Loucy (cell line): ENCODE results near the gene CCNG2.
A peak's percentile ranks its signal among the peaks of the same experiment; 100 is the strongest.
"Not testable (repeated sequence)": the region's sequence is repeated elsewhere in the genome, so short reads cannot be mapped to it uniquely, and the experiment has no call there.

ENCODE experiments used
- H2AFZ ChIP-seq: fragments of 200-600 bp; sonication (generic); 2 replicates; pipeline ENCODE4 v1.6.0; 2016; ENCODE audit warnings: antibody characterized with exemption, mild to moderate bottlenecking, low read length, moderate library complexity
- H3F3A ChIP-seq: fragments of 200-600 bp; 2 replicates; pipeline ENCODE4 v1.6.0; 2016; ENCODE audit warnings: antibody characterized with exemption, low read depth, mild to moderate bottlenecking
- H3K27me3 ChIP-seq: fragments of 200-600 bp; sonication (generic); 2 replicates; pipeline ENCODE4 v1.6.1; 2014; ENCODE audit warnings: low read length, mild to moderate bottlenecking; ENCODE audit not compliant: insufficient read depth, poor library complexity, severe bottlenecking
- H3K36me3 ChIP-seq: fragments of 200-600 bp; sonication (generic); 2 replicates; pipeline ENCODE4 v1.6.1; 2016; ENCODE audit warnings: low read length; ENCODE audit not compliant: insufficient read depth
- H3K4me1 ChIP-seq: fragments of 200-600 bp; sonication (generic); 2 replicates; pipeline ENCODE4 v1.5.1; 2014; ENCODE audit warnings: low read length, mild to moderate bottlenecking; ENCODE audit not compliant: insufficient read depth, poor library complexity, severe bottlenecking
- H3K4me2 ChIP-seq: fragments of 200-600 bp; sonication (generic); 2 replicates; pipeline ENCODE4 v1.6.0; 2014; ENCODE audit warnings: antibody characterized with exemption, low read length, low read depth, mild to moderate bottlenecking; ENCODE audit not compliant: poor library complexity, severe bottlenecking
- H3K4me3 ChIP-seq: fragments of 200-600 bp; sonication (generic); 2 replicates; pipeline ENCODE4 v1.5.1; 2014; ENCODE audit warnings: low read length, mild to moderate bottlenecking, mixed read lengths; ENCODE audit not compliant: poor library complexity, severe bottlenecking
- H3K79me2 ChIP-seq: fragments of 200-600 bp; sonication (generic); 2 replicates; pipeline ENCODE4 v1.6.1; 2014; ENCODE audit warnings: low read length; ENCODE audit not compliant: insufficient read depth
- H3K9ac ChIP-seq: fragments of 200-600 bp; sonication (generic); 2 replicates; pipeline ENCODE4 v1.6.0; 2014; ENCODE audit warnings: mild to moderate bottlenecking, low read depth, low read length, moderate library complexity; ENCODE audit not compliant: poor library complexity, severe bottlenecking
- H3K9me2 ChIP-seq: fragments of 200-600 bp; sonication (generic); replicated peaks from 2 replicates; pipeline ENCODE4 v1.6.1; 2016; ENCODE audit warnings: low read depth, low read length, mixed read lengths
- H3K9me3 ChIP-seq: fragments of 200-600 bp; sonication (generic); 2 replicates; pipeline ENCODE4 v1.6.1; 2014; ENCODE audit warnings: mild to moderate bottlenecking, antibody characterized with exemption, low read length, low read depth; ENCODE audit not compliant: insufficient read depth
- H4K20me1 ChIP-seq: fragments of 200-600 bp; sonication (generic); 2 replicates; pipeline ENCODE4 v1.6.0; 2014; ENCODE audit warnings: antibody characterized with exemption, low read length, mild to moderate bottlenecking; ENCODE audit not compliant: insufficient read depth, poor library complexity, severe bottlenecking
- EZH2phosphoT487 ChIP-seq: fragments of 200-600 bp; IDR thresholded peaks from 2 replicates; pipeline ENCODE4 v1.6.1; 2018; ENCODE audit warnings: antibody characterized with exemption, mild to moderate bottlenecking, moderate library complexity, borderline replicate concordance
- TF ChIP-seq, protein P1 (sequence below): fragments of 200-600 bp; sonication (generic); conservative IDR thresholded peaks from 2 replicates; pipeline ENCODE4 v1.5.1; 2014; ENCODE audit warnings: mild to moderate bottlenecking, antibody characterized with exemption, low read length

The CCNG2 gene

DNA sequence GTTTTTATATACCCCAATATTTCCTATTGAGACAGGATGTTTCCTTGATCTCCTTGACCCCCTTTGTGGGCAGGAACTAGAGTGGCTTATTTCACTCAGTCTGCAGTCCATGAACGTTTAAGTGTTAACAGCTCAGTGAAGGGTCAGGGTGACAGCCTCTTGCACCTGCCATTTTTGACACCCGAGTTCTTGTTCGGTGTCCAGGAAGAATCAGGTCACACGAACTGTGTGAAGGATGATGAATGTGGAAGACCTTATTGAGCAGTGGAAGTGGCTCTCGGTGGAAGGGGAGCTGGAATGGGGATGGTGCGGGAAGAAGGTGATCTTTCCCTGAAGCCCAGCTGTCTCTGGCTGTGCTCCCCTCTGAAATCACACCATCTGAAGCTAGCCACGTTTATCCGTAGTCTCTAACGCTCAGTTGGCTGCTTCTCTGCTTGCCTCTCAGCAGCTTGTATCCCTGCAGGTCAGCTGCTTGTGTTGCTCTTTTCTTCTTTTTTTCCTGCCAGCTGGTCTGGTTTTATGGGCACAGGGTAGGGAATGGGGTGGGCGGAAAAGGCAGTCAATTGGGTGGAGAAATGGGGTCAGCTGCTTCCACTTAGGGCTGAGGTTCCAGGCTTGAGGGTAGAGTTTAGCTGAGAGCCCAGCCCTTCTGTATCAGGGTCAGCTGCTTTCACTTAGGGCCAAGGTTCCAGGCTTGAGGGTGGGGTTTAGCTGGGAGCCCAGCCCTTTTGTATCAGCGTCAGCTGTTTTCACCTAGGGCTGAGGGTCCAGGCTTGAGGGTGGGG is 29.0 kb upstream of the CCNG2 start:
- H3K4me2 ChIP-seq: peak overlapping the region; percentile 69

DNA sequence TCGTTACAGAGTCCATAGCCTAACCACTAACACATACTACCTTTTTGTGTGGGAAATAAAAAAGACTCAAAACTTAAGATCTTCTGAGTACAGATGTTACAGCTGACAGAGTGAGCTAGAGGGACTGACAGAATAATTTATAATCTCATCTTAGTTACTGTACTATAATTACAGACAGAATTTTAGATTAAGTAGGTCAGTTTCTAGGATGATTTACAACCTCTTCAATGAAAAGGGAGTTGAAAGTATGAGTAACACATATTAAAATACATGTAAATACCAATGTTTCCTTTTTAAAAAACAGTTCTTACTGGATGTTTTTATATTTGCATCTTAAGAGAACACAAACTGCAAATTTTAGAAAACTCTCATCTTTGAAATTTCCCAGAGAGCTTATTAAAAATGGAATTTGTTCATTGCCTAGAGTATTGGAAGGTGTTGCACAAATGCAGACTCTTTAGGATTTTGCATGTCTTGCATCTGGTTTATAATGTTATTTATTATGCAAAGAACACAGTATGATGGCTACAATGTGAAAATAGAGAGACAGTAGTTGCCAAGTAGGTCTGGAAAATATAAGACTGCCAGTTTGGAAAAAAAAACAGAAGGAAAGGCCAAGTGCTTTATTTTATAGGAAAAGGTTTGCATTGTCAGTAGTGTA is 24.2 kb upstream of the CCNG2 start:
- no peak for TF ChIP-seq EZH2phosphoT487
- TF ChIP-seq, protein P1, sequence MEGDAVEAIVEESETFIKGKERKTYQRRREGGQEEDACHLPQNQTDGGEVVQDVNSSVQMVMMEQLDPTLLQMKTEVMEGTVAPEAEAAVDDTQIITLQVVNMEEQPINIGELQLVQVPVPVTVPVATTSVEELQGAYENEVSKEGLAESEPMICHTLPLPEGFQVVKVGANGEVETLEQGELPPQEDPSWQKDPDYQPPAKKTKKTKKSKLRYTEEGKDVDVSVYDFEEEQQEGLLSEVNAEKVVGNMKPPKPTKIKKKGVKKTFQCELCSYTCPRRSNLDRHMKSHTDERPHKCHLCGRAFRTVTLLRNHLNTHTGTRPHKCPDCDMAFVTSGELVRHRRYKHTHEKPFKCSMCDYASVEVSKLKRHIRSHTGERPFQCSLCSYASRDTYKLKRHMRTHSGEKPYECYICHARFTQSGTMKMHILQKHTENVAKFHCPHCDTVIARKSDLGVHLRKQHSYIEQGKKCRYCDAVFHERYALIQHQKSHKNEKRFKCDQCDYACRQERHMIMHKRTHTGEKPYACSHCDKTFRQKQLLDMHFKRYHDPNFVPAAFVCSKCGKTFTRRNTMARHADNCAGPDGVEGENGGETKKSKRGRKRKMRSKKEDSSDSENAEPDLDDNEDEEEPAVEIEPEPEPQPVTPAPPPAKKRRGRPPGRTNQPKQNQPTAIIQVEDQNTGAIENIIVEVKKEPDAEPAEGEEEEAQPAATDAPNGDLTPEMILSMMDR: no peak
- Histone ChIP-seq H4K20me1 (no peaks in the 10 kb centered on the region), H3K4me3 (no peak overlapping the region), H3K4me1 (peaks cover 18% of the 10 kb centered on the region), H3K9me2 (no peaks in the 10 kb centered on the region), H3K9me3 (no peaks in the 10 kb centered on the region), H3K9ac (no peak overlapping the region), H3K79me2 (no peaks in the 10 kb centered on the region), H3K27me3 (no peaks in the 10 kb centered on the region), H2AFZ (no peak overlapping the region), H3K4me2 (no peak overlapping the region), H3F3A (peaks cover 3% of the 10 kb centered on the region; the same call in 1 of the 2 replicates), H3K36me3 (no peaks in the 10 kb centered on the region)

More for the DNA sequence above, 29.0 kb upstream of the CCNG2 start:
- Histone ChIP-seq H3K9me2 (no peaks in the 10 kb centered on the region), H3K9me3 (no peaks in the 10 kb centered on the region), H3F3A (peaks cover 12% of the 10 kb centered on the region), H3K4me3 (peak overlapping the region; percentile 39), H4K20me1 (no peaks in the 10 kb centered on the region), H3K27me3 (no peaks in the 10 kb centered on the region), H3K79me2 (no peaks in the 10 kb centered on the region), H2AFZ (peak overlapping the region; percentile 58), H3K4me1 (peaks cover 40% of the 10 kb centered on the region), H3K9ac (peak overlapping the region; percentile 60), H3K36me3 (no peaks in the 10 kb centered on the region)
- TF ChIP-seq, protein P1: no peak
- TF ChIP-seq EZH2phosphoT487: no peak

DNA sequence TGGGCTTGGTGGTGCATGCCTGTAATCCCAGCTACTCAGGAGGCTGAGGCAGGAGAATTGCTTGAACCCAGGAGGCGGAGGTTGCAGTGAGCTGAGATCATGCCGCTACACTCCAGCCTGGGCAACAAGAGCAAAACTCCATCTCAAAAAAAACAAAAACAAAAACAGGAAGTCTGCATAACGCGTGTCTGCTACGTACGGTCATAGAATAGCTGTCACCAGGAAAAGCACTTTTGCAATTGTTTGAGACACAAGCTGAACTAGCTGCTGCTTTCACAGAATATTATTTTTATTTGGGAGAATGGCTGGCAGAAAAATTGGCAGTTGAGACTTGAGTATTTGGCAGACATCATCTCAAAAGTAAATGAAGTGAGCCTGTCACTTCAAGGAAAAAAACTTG is 19.6 kb upstream of the CCNG2 start:
- not testable (repeated sequence) for H3F3A ChIP-seq, H2AFZ ChIP-seq, H3K9ac ChIP-seq, H3K36me3 ChIP-seq, H3K27me3 ChIP-seq, H3K4me3 ChIP-seq, H3K4me2 ChIP-seq, H3K9me3 ChIP-seq, H3K79me2 ChIP-seq, H3K9me2 ChIP-seq, H3K4me1 ChIP-seq, H4K20me1 ChIP-seq
